H1 (cell line): ENCODE data around the gene CELSR3. TPM values are rescaled to one million over a fixed set of nuclear protein-coding genes. Genes with fewer than 3 reads are reported as not detected.

ENCODE experiments used
- BCL11A ChIP-seq, 2 experiments: IDR thresholded peaks; one replicate each; pipeline ENCODE4 v1.6.1; 2011; ENCODE audit warnings: low read depth in 2 of 2, low read length in 2 of 2, mild to moderate bottlenecking in 2 of 2
- EGR1 ChIP-seq: IDR thresholded peaks from 2 replicates; pipeline ENCODE4 v1.6.1; 2011; ENCODE audit warnings: low read depth, low read length, borderline replicate concordance
- NANOG ChIP-seq: IDR thresholded peaks from 2 replicates; pipeline ENCODE4 v1.6.1; 2011; ENCODE audit warnings: low read length, low read depth, mild to moderate bottlenecking, inconsistent platforms; ENCODE audit not compliant: insufficient read depth, poor library complexity, severe bottlenecking
- NRF1 ChIP-seq: IDR thresholded peaks from 2 replicates; pipeline ENCODE4 v1.6.1; 2011; ENCODE audit warnings: mild to moderate bottlenecking, low read depth, low read length, improper control_type of control experiment
- PHF8 ChIP-seq: fragments of 200-600 bp; sonication (generic); conservative IDR thresholded peaks from 2 replicates; pipeline ENCODE4 v1.7.1; 2012; ENCODE audit warnings: low read depth, mild to moderate bottlenecking, inconsistent platforms, low read length, moderate library complexity
- RFX5 ChIP-seq: IDR thresholded peaks from 2 replicates; pipeline ENCODE4 v1.6.1; 2011; ENCODE audit warnings: low read depth, low read length, improper control_type of control experiment, borderline replicate concordance
- SIRT6 ChIP-seq: IDR thresholded peaks from one replicate; pipeline ENCODE4 v1.7.1; 2012; ENCODE audit warnings: low read length, inconsistent platforms
- TBP ChIP-seq: IDR thresholded peaks from 2 replicates; pipeline ENCODE4 v1.6.1; 2011; ENCODE audit warnings: low read depth, low read length, improper control_type of control experiment
- ZNF274 ChIP-seq: IDR thresholded peaks from 2 replicates; pipeline ENCODE4 v1.7.0; 2012; ENCODE audit warnings: low read length, borderline replicate concordance; ENCODE audit errors: extremely low read depth
- polyA plus RNA-seq, 7 experiments: library from polyadenylated mRNA; depleted of rRNA in 3 of 7; stranded (reverse) in 5 of 7; unstranded in 2 of 7; fragments of >200 nt in 5 of 7; fragments of 200-250 nt in 2 of 7; gene quantifications; 1 replicate in 5 of 7; 2 replicates in 1 of 7; 4 replicates in 1 of 7; pipeline versions ENCODE4 v1.2.1 to v1.2.3, GENCODE V29; 2011 to 2013; ENCODE audit warnings: missing spikeins in 2 of 7, mixed read lengths in 2 of 7
- total RNA-seq: library from RNA; stranded (reverse); fragmentation: NEBNext Ultra II Directional; extraction: Animal tissue kit (Norgen Biotek cat#: 25700); gene quantifications from 2 replicates; pipeline ENCODE4 v1.2.1, GENCODE V29; 2021
- TF ChIP-seq, protein P1 (sequence below): IDR thresholded peaks from 2 replicates; pipeline ENCODE4 v1.6.1; 2012; ENCODE audit warnings: low read length, inconsistent platforms

Gene CELSR3
- total and polyA plus RNA-seq, 2 of the 8 experiments (the other 6 are each of a cell fraction or from before 2014, with no cell fraction given) = 11.6 to 29.5 TPM

DNA sequence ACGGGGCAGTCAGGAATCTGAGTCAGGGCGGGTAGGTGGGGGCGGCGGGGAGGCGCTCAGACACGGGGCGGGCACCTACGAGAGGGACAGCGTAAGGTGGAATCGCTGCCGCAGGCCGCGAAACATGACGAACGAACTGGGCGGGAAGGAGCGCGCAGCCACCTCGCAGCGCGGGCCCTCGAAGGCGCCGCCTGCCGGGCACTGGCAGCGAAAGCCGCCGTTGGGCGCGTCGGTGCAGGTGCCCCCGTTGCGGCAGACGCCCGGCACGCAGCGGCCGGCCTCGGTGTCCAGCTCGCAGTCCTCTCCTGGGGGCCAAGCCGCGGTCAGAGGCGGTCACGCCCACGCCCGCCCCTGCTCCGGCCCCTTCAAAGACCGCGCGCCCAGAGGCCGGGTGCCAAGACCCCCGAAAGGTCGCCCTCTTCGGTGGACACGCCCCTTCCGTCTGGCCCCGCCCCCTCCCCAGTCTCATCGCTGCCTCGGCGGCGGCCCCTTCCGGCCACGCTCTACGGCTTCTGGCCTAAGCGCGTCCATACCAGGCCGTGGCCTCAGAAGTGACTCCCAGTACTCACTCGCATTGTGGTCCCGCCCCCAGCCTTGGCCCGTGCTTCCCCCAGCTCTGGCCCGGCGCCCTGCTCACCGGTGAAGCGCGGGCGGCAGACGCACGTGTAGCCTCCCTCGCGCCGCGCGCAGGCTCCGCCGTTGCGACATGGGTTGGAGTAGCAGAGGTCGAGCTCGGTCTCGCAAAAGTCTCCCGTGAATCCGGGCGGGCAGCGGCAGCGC is 6.4 kb downstream of the CELSR3 start (continued):
- peak; percentile 16; the same call in 1 of the 2 replicates for TF ChIP-seq TBP
- no peak for TF ChIP-seq SIRT6
- TF ChIP-seq PHF8 = peak; percentile 46; the same call in 1 of the 2 replicates
- TF ChIP-seq RFX5 = no peak
- TF ChIP-seq ZNF274 = no peak
- no peak for TF ChIP-seq NRF1
- TF ChIP-seq EGR1 = peak; percentile 62; the same call in 1 of the 2 replicates
- TF ChIP-seq NANOG = no peak
- TF ChIP-seq, protein P1, sequence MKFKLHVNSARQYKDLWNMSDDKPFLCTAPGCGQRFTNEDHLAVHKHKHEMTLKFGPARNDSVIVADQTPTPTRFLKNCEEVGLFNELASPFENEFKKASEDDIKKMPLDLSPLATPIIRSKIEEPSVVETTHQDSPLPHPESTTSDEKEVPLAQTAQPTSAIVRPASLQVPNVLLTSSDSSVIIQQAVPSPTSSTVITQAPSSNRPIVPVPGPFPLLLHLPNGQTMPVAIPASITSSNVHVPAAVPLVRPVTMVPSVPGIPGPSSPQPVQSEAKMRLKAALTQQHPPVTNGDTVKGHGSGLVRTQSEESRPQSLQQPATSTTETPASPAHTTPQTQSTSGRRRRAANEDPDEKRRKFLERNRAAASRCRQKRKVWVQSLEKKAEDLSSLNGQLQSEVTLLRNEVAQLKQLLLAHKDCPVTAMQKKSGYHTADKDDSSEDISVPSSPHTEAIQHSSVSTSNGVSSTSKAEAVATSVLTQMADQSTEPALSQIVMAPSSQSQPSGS = no peak
- TF ChIP-seq BCL11A (IDR thresholded peaks at IDR 0.05; ENCODE audit: low read depth in 2 of 2, low read length in 2 of 2) = no peak
